Stimulated activated CD4-positive, alpha-beta T cell treated with anti-CD3 and anti-CD28 coated beads, Interleukin-4, amount 100 ng/mL, for 24 hours (primary cell): ENCODE data around the gene CETN3.
"Not testable (repeated sequence)": the region's sequence is repeated elsewhere in the genome, so short reads cannot be mapped to it uniquely, and the experiment has no call there.

ENCODE experiments used
- DNase-seq: peaks from one replicate; pipeline ENCODE4 v3.0.0-alpha.2; 2020

CETN3 gene

DNA sequence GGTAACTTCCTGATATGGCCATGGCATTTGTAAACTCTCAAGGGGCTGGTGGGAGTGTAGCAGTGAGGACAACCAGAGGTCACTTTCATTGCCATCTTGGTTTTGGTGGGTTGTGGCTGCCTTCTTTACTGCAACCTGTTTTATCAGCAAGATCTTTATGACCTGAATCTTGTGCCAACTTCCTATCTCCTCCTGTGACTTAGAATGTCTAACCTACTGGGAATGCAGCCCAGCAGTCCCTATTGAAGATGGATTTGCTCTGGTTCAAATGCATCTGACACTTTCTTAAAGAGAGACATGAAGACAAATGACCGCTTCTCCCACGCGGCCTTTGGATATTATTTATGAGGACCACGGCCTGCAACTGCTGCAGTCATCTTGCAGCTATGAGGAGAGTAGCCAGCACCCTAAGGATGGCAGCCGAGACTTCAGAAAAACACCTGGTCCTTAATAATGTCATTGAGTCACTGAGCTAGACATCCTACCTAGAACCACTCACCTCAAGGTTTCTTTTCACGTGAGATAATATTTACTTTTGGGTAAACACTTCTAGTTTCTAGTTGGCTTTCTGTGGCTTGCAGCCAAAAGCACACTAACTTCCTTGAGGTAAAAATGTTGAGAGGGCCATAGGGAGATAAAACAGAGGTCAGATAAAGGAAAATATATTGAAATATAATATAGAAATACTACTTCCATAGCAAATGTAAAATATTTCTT, 28.2 kb downstream of the CETN3 start:
- no peak for DNase-seq

DNA sequence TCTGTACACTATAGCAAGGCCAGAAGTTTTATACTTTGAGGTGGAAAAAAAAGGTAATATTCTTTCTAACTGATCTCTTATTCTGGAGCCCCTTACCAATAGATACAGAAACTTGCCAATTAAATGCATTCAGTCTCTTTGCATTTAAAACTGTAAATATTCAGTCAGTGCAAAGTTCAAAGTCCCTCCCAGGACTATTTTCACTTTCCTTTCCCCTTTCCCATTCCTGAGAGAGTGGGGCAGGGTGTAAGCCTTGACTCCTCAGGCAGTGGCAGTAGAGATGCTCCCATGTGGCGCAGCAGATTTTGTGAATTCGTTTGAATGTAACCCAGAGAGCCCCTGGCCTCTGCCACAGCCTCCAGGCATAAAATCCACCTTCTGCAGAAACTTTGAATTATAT, 29.9 kb downstream of the CETN3 start:
- no peak for DNase-seq

DNA sequence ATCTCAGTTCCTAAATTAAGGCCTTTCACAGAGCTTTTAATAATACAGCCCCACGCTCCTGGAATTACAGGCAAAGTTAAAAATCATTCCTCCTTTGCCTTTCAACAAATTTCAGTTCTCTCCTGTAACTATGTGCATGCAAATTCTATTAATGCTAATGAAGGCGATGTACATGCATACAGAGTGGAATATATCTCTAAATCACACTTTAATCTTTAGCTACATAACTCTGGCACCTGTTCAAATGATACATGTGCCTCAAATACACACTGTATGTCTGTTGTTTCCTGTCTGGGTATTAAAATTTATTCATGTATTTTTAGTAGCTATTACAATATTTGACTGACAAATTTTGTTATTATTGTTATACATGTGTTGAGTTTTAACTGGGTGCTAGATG, 30.8 kb downstream of the CETN3 start:
- no peak for DNase-seq

DNA sequence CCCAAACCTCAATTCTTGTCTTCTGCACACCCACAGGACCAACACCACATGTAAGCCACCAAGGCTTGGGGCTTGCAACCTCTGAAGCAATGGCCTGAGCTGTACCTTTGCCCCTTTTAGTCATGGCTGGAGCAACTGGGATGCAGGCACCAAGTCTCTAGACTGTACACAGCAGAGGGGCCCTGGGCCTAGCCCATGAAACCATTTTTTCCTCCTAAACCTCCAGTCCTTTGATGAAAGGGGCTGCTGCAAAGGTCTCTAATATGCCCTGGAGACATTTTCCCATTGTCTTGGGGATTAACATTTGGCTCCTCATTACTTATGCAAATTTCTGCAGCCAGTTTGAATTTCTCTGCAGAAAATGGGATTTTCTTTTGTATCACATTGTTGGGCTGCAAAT, 38.3 kb downstream of the CETN3 start:
- not testable (repeated sequence) for DNase-seq

DNA sequence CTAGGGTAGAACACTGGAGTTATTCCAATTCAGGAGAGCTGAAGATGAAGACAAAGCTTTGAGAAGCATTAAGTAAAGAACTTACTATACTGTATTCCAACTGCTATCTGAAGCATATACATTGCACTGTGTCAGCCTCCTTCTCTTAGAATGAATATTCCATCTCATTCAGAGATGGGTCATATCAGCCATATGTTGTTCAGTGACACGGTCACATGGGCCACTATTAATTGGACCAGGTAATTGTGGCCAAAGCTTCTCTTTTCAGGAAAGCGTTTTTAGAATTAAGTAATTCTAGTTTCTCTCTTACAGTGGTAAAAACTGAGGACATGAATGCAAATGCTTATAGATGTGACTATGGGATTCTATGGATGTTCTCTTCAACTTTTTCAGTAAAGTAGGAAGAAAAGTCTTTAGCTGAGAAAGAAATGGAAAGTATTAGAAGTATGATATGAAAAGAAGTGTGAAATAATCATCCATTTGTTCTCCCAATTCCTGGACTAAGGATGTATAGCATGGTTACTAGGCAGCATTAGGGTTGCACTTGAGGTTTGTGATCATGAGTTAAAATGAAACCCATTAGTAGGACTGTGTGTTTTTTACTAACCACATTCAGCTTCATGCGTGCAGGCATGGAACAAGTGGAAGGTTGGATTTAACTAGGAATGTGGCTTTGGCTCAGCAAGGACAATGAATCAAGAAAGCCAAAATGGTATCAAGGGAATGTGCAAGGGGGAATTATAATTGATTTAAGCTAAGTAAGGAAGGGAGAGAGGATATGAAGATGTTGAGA, 40.9 kb downstream of the CETN3 start:
- DNase-seq: no peak

DNA sequence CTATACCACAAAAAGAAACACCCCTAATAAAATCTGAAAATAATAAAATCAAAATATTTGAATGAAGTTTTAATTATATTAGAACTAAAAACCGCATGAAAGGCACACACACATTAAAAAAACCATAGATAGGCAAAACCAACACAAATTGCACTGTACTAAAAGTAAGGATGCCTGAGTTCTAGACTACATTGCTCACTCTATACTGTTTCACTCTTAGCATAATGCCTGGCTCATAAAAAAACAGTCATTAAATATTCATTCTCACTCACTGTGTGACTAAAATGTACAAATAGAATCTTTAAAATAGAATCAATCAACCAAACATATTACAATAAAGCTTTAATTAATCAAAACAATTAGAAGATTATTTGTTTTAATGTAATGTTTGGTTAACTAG, 41.7 kb downstream of the CETN3 start:
- DNase-seq: no peak

DNA sequence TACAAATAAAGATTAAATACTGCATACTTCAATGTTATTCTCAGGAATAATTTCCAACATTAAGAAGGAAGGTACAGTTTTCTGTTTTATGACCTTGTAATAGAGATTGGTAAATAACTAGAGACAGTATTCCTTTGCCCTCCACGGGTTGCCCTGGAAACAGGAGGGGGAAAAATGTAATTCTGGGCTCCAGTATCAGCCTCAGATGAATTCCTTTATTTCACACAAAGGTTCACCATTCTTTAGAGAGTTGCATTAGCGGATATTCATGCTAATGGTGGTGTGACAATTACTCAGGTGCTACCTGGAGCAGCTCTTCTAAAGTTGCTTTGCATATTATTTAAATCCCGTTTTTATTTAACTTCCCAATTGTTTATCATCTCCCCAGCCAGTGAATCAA, 42.6 kb downstream of the CETN3 start:
- no peak for DNase-seq

DNA sequence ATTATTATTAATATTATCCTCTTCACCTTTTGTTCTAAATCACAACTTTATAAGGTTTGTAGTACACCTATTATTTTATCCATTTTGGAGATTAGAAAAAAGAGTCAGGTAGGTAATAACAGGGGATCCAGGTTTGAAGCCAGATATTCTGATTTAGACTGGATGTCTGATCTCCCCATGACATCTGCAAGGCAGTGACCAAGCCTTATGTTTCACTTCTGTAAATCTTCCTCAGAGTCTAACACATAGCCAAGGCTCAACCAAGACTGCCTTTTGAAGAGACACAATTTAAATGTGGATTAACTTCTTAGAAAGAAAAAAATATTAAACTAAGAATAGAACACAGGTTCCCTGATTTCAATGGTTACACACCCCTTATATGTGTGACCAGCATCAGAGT, 44.2 kb downstream of the CETN3 start:
- no peak for DNase-seq

DNA sequence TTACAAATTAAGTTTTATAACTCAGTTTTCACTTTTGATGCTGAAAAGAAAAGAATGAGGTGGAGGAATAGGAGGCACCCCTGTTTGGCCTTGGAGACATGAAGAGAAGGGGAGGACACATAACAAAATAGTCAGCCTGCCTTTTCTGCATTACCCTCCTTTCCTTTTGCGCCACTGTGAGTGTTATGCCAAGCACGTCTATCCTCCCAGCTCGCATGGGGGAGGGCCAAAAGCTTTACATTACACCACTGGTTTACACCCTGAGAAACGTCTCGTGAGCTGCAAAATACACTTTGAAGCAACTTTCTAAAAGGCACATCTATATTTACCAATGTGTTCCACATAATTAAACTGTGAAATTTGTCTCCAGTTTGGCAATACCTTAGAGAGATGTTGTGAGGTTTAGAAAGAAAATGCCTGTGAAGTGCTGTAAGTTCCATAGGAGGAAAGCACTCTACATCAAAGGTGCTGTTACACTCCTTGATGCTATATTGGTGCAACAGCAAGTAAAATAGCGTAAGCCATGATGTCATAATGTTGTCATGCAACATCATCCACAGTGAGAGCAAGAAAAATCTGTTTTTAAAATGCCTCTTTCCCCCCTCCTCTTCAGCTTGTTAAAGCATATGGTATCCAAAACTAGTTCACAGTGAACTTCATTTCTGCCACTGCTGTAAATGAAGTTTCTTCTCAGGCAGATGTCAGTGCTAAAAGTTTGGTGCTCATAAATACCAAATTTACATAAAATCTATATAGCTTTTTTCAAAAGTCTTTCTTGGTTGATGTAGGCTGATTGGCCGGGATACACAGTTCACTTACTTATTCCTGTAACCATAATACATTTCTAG, 50.3 kb downstream of the CETN3 start:
- DNase-seq: no peak

DNA sequence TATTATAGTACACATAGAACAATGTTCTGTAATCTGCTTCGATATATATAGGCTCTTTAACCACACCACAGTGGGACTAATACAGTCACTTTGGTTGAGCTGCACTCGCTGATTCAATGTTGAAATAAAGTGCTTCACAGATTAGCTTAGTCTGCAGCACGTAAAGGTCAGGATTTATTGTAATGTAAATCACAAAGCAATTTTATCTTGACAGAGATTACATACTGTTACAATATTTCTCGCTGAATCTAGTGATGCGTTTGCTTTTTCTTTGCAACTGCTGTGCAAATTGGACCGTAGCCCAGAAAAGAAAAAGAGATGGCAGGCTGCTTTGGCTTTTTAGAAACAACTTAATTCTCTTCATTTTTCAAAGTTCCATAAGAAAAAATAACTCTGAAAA, 52.9 kb downstream of the CETN3 start:
- DNase-seq: no peak

DNA sequence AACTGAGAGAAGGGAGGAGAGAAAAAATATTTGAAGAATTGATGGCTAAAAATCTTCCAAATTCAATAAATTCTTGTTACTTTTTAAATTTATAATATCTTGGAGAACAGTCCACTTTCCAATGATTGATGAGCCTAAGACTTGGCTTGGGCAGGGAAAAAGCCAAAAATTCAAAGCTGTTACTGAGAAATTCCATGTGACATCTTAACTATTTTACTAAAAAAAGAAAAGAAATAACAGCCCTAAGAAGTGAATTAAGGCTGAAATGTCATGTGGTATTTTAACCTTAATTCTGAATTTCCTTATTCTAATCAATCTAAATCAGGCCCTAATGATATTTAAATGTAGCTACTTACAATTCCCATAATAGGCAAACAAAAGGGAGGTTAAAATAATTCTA, 53.4 kb downstream of the CETN3 start:
- no peak for DNase-seq

DNA sequence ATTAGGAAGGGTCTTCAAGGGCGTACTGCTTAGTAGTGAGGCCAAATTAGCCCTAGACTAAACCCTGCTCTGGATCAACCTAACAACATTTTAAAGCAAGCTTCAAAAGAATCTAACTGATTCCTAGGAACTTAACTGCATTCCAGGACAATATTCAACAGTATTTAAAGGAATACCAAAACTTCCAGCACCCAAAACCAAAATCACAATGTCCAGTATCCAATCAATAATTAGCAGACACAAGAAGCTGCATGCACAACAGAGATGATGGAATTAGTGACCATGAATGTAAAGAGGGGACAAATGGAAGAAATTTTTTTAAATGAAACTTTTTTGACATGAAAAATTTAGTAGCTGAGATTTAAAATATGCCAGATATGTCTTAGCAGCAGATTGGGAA, 53.9 kb downstream of the CETN3 start:
- DNase-seq: no peak

DNA sequence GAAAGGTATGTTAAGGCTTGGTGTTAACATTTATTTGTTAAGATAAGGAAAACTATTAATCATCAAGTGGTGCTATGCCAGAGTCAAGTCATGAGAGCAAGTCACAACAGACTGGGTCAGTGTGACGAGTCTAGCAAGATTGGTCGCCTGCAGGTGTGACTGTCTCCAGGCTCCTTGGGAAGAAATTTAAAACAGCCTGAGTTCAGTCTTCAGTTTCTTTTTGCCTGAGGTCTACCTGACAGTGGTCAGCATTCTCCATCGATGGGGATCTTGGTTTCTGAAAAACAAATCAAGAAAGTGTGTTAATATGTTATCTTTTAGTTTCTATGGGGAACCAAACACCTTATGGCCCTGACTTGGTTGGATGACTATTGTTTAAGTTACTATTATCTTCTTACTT, 56.3 kb downstream of the CETN3 start:
- no peak for DNase-seq

DNA sequence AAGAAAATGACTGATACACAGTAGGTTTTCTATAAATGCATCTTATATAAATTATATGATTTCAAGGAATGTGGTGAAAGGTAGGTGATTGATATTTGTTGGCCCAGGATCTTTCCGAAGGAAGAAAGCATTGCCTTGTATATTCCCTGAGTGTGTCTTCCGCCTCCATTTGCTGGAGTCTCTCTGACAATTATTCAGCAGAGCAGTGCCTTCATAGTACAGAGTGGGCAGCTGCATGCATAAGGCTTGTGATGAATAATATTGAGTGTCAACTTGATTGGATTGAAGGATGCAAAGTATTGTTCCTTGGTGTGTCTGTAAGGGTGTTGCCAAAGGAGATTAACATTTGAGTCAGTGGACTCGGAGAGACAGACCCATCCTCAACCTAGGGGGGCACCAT, 58.5 kb downstream of the CETN3 start:
- no peak for DNase-seq

DNA sequence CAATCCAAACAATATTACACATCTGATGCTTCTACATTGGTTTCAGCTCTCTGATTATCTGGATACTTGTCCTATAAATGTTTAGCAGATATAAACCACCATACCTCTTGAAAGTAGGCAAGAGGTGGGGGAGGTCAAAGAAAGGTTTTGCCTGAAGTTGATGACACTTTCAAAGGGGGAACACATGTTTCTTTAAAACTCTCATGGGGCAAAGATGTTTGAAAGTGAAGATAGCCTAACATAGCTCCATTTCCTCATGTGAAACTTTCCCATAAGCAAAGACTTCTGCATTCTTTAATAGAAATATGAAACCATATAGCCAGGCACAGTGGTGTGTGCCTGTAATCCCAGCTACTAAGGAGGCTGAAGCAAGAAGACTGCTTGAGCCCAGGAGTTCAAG, 62.1 kb downstream of the CETN3 start:
- DNase-seq: no peak

DNA sequence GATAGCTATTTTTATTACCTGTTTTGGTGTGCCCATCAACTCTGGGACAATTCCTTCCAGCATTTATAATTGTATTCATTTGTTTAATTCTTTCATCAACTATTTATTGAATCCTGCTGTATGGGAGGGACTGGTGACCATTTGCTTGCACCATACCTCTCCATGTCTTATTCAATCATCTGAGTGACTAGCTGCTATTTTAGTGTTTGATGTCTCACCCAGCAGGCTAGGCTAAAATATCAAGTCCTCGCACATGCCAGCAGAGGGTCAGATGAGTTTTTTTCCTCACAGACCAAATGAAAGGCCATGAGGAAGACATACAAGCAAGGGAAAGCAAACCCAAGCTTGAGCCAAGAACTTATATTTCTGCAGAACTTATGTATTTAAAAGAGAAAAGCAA, 63.9 kb downstream of the CETN3 start:
- DNase-seq: no peak

DNA sequence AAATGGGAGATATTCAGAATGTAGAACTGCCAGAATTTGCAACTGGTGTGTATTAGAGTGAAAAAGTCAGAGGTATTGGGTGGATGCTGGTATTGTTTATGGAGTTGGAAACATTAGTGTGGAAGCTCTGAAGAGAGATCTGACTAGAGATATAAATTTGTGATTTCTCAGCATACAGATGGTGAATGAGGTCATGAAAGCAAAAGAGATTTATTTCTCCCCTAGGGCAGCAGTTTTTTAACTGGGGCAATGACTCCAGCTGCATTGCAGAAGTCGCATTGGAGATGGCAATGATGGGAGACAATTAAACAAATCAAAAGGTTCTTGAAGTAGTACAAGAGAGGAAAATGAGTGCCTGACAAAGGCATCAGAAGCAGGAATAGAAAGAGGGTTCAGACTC, 64.9 kb downstream of the CETN3 start:
- DNase-seq: no peak

DNA sequence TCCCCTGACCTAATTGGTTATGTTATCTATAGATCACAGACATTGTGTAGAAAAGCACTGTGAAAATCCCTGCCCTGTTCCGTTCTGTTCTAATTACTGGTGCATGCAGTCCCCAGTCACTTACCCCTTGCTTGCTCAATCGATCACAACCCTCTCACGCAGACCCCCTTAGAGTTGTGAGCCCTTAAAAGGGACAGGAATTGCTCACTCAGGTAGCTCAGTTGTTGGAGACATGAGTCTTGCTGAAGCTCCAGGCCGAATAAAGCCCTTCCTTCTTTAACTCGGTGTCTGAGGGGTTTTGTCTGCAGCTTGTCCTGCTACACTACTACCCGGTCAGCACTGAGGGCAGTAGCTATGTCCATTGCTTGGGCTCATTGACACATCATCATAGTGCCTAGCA, 65.8 kb downstream of the CETN3 start:
- not testable (repeated sequence) for DNase-seq

DNA sequence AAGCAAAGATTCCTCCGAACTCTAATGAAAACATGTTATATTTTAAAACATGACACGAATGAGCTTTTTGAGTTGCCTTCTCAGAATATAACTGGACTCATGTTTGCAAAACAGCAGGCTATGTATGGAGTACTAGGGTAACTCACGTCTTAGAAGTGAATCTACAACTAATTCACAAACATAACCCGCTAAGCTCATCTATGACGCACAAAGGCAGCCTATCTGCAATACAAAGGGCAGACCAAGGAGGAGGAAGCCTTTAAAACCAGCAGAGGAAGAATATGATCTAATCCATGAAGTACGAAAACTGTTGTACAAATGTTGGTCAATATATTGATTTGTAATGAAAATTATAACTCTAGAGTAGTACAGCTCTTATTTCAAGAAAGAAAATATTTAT, 67.0 kb downstream of the CETN3 start:
- DNase-seq: no peak
